ENCODE data around the gene HLX.

HLX gene

DNA sequence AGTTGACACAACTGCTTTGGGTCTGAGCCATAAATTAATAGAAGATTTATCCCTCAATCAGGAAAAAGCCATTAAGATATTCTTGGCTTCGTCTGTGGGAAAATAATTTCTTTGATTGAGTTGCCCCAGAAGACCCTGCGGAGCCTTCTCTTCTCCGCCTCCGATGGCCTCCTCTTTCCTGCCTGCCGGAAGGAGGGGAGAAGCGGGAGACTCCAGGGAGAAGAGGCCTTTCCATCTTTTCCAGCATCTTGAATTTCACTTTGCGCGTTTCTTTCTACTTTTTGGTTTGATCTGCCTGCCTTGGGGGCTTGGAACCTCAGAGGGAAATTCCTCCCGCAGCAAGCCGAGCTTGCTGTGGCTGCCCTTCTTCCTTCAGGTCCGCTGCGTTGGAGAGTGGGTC, 16.8 kb downstream of the HLX start:
- no peak for DNase-seq (ENCODE audit: low read depth in 2 of 2)

GRCh38 chr1:220900842-220901241, 21.6 kb downstream of the HLX start:
- DNase-seq (ENCODE audit: low read depth in 2 of 2): no peak

DNA sequence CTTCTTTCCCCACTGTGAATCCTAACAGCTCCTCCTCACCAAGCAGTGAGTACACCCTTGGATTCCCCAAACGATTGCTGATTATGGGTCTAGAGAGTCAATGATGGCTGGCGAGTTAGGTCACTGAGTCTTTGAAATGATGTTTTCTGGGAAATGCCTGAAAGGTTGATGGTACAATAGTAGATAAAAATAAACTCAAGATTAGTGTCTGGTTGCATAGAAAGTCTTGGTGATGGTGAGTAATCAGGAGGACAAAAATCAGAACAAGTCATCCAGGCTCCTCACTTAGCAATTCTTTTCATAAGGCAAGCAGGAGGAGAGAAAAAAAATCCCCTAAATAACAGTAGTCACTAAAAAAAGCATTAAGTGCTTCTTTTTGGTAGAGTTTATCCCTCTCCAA, 22.6 kb downstream of the HLX start:
- no peak for DNase-seq (ENCODE audit: low read depth in 2 of 2)

DNA sequence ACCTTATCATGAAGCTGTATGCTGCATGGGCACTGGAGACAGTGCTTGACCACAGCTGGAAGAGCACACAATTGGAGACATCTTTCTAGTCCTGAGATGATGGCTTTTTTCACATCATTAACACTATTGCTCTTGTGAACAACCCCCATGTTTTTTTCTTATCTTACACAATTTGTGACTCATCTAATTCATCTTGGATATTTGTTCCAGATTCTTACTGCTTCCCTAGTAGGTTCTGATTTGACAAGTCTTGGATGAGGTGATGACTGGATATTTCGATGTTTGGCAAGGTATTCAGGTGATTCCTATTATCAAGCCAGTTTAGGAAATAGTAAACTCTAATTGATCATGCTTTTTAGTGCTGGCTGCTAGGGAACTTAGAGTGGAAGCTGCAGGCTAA, 23.7 kb downstream of the HLX start:
- no peak for DNase-seq (ENCODE audit: low read depth in 2 of 2)

GRCh38 chr1:220904876-220905275, 25.6 kb downstream of the HLX start:
- no peak for DNase-seq (ENCODE audit: low read depth in 2 of 2)

DNA sequence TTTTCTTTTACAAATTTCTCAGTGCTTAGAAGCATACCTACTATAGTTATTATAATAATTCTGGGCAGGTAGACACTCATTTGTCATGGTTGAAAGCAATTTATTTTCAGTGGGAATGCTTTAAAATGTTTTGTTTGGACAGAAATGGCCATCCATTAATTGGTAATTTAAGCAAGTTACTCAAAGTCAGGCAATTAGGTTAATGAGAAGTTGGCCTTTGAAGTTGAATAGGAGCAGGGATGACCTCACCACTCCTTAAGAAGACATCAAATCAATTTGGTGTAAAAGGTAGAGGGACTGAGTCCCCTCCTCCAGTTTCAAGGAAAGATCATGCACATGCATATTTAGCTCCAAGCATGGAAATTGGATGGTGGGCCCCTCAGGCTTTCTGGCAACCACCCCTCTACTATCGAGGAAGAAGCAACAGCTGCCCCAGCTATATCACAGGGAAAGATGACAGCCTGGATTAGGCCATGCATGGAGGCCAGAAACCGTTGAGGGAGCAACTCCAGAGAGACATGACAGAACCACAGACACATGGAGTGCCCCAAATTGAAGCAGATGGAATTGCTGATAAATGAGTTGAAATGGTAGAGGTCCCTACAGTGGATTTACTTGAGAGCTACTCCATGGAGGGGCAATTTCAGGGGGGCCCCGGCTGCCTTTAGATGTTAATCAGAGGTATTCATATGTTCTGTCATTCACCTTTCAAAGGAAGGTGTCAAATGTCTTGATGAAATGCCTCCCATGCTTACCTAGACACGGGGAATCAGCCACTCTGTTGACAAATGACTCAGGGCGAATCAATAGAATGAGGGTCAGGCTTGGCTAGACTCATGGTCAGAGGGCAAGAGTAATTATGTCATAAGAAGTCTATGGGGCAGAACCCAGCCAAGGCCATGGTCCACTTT, 26.7 kb downstream of the HLX start:
- DNase-seq (ENCODE audit: low read depth in 2 of 2): no peak

DNA sequence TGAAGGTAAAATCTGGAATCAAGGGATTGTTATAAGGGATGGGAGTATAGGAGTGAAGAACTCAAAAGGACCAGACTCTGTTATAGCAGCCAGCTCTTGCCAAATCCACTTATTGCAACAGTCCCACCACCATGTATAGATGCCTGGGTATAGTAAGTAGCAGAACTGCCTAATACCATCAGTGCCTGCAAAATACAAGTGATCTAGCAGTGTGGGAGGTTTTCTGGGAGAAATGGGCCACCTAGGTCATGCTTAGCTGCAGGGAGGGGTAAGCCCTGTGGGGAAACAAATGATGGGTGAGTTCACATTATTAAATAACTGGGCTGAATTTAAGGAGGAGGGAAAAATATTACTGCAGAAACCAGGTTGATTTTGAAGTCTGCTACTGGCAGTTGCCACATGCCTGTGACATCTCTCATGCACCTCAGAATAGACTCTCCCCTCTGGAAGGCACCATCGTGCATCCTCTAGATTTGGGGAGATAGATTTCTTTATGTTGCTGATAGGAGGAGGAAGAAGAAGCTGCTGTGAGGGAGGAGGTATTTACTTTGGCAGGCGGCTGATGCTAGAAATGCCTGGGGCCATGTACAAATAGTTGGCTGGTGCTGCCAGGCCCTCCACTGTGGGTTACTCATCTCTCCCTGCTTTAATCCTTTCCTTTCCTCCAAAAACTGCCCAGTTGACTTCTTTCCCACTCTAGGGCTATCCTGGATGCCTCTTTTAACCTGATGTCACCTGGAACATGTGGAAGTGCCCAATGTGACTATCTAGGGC, 27.5 kb downstream of the HLX start:
- no peak for DNase-seq (ENCODE audit: low read depth in 2 of 2)

DNA sequence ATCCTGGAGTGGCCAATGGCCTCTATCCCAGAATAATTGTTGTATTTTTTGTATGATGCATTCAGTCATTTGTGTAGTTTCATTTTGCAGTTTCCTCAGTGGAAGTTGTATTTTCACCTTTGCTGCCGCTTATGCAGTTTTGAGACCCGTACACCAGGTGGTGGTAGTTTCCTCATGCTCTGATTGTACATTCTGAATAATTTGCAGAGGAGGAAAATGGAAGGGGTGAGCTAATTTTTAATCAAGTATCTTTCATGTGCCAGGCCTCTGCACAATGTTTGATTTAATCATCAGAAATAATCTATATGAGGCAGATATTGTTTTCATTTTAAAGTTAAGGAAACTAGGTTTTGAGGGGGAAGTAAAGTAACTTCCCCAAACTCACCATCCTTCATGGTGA, 29.5 kb downstream of the HLX start:
- DNase-seq (ENCODE audit: low read depth in 2 of 2): no peak

DNA sequence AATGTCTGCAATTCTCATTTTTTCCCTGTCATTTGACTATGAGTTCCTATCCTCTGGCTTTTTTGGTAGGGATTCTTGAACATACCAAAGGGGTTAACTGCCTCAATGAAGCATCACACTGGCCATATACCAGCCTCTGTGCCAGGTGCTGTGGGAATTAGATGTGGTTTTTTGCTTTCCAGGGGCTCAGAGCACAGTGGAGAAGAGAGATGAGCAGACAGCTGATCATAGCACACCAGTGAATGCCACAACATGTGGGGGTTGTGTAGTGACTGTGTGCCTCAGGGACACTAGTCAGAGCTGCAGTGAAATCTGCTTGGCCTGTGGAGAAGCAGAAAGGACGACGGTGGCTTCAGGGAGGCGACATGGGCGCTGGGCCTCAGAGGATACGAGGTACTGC, 30.8 kb downstream of the HLX start:
- no peak for DNase-seq (ENCODE audit: low read depth in 2 of 2)

GRCh38 chr1:220914283-220915116, 35.3 kb downstream of the HLX start:
- no peak for DNase-seq (ENCODE audit: low read depth in 2 of 2)

GRCh38 chr1:220915117-220915440, 35.8 kb downstream of the HLX start:
- no peak for DNase-seq (ENCODE audit: low read depth in 2 of 2)

GRCh38 chr1:220915954-220916353, 36.7 kb downstream of the HLX start:
- DNase-seq (ENCODE audit: low read depth in 2 of 2): no peak

DNA sequence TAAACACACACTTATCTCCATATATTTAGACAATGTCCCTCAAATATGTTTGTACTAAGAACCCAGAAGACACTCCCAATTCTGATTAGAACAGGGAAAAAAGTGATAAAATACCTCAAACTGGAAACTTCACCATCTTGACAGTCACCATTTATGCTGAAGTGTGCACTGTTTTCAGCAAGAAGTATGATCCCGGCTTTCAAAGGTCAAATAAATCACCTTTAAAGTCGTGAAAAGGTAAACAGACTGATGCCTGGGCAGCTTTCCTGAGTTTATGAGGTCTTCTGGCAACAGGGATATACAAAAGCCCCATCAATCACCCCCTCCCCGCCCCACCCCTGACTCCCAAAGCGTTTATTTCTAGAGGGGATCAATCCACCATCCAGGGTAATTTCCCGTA, 37.9 kb downstream of the HLX start:
- no peak for DNase-seq (ENCODE audit: low read depth in 2 of 2)

- no peak for DNase-seq (ENCODE audit: low read depth in 2 of 2)
Observed at GRCh38 chr1:220917535-220918209, 38.4 kb downstream of the HLX start.

GRCh38 chr1:220918285-220918951, 39.2 kb downstream of the HLX start:
- no peak for DNase-seq (ENCODE audit: low read depth in 2 of 2)

- DNase-seq (ENCODE audit: low read depth in 2 of 2): no peak
Observed at GRCh38 chr1:220920967-220921366, 41.7 kb downstream of the HLX start.

DNA sequence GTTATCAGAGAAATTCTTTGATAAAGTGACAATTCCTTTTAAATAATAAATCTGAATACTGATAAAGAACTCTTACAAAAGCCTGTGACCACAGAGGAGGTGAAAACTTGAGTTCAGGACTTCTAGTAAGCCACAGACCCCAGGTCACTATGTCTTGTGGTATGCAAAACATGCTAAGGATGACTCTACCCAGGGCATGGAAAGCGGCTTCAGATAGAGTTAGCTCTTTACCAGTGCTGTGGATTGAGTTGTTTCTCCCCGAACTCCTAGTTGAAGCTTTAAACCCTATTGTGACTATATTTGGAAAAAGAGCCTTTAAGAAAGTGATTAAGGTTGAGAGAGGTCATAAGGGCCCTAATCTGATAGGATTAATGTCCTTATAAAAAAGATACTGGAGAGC, 42.3 kb downstream of the HLX start:
- no peak for DNase-seq (ENCODE audit: low read depth in 2 of 2)

GRCh38 chr1:220921971-220922635, 42.9 kb downstream of the HLX start:
- no peak for DNase-seq (ENCODE audit: low read depth in 2 of 2)

- DNase-seq (ENCODE audit: low read depth in 2 of 2): no peak
Observed at GRCh38 chr1:220922951-220923350, 43.7 kb downstream of the HLX start.

GRCh38 chr1:220924331-220924970, 45.2 kb downstream of the HLX start:
- DNase-seq (ENCODE audit: low read depth in 2 of 2): no peak
